ENCODE data around the gene EFCAB5. TPM values are rescaled to one million over a fixed set of nuclear protein-coding genes. Genes with fewer than 3 reads are reported as not detected.

EFCAB5 gene
- total RNA-seq, 2 experiments from 2014 or later, result 0.54 to 0.81 TPM

DNA sequence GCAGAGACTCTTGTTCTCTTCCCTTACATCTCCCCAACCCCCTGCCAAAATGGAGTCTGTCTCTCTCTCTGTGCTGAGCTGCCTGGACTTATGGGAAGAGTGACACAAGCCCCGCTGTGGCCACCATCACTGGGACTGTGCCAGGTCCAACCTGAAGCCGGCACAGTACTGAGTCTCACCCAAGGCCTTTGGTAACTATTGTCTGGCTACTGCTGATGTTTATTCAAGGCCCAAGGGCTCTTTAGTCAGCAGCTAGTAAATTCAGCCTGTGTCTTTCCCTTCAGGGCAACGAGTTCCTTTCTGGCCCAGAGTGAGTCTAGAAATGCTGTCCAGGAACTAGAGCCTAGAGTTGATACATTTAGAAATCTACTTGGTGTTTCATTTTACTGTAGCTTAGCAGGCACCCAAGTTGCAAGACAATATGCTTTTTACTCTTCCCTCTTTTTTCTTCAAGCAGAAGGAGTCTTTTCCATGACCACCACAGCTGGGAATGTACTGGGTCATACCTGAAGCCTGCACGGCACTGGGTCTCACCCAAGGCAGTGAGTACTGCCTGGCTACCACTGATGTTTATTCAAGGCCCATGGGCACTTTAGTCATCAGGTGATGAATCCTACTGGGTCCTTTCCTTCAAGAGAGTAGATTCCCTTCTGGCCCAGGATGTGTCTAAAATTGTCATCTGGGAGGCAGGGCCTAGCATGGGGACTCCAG is 17.7 kb downstream of the EFCAB5 start:
- intact Hi-C loops (cut with micrococcal nuclease), result no loop called here
- peaks cover 14% of the 10 kb centered on the region for H3K9me3 Mint-ChIP-seq
- CTCF ChIA-PET, result interaction anchor here (1.1 kb wide), 1 partner anchor 20 kb away, joined by 3 read pairs; no protein-coding TSS in a partner anchor
- no peak overlapping the region for H3K4me3 Mint-ChIP-seq
- ATAC-seq (no peak), DNase-seq (no peak)
- no peaks in the 10 kb centered on the region for H3K27me3 Mint-ChIP-seq
- no peaks in the 10 kb centered on the region for H3K4me1 Mint-ChIP-seq (ENCODE audit: low read depth)
- POLR2A ChIA-PET, result no interaction called here
- H3K27ac Mint-ChIP-seq, result no peak overlapping the region
- TF ChIP-seq, protein P1, sequence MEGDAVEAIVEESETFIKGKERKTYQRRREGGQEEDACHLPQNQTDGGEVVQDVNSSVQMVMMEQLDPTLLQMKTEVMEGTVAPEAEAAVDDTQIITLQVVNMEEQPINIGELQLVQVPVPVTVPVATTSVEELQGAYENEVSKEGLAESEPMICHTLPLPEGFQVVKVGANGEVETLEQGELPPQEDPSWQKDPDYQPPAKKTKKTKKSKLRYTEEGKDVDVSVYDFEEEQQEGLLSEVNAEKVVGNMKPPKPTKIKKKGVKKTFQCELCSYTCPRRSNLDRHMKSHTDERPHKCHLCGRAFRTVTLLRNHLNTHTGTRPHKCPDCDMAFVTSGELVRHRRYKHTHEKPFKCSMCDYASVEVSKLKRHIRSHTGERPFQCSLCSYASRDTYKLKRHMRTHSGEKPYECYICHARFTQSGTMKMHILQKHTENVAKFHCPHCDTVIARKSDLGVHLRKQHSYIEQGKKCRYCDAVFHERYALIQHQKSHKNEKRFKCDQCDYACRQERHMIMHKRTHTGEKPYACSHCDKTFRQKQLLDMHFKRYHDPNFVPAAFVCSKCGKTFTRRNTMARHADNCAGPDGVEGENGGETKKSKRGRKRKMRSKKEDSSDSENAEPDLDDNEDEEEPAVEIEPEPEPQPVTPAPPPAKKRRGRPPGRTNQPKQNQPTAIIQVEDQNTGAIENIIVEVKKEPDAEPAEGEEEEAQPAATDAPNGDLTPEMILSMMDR (IDR thresholded peaks at IDR 0.05), result no peak
- H3K36me3 Mint-ChIP-seq (ENCODE audit: low read depth), result no peaks in the 10 kb centered on the region

DNA sequence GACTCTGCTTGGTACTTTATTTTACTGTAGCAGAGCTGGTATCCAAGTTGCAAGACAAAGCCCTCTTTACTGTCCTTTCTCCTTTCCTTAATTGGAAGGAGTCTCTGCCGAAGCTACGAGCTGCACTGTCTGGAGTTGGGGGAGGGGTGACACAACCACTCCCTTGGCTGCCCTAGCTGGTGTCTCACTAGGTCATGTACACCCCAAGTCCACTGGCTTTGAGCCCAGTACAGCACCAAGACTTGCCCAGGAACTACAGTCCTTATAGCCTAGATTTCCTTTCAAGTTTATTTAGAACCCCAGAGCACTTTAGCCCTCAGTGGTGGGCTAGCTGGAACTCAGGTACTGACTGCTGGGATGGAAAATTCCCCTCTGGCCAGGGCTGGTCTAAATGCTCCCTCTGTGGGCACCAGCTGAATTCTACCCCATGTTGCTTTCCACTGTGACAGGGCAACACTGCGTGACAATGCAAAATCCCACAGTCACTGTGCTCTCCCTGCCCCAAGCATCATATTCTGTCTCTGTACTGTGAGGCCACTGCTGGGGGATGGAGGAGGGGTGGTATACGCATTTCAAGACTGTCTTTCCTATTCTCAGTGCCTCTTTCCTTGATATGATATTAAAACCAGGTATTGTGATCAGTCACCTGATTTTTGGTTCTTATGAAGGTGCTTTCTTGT is 18.4 kb downstream of the EFCAB5 start:
- Mint-ChIP-seq H3K4me1 (ENCODE audit: low read depth) (no peaks in the 10 kb centered on the region), H3K4me3 (no peak overlapping the region), H3K36me3 (ENCODE audit: low read depth) (no peaks in the 10 kb centered on the region), H3K27ac (no peak overlapping the region), H3K9me3 (peaks cover 16% of the 10 kb centered on the region), H3K27me3 (no peaks in the 10 kb centered on the region)
- POLR2A ChIA-PET, result no interaction called here
- TF ChIP-seq, protein P1 (IDR thresholded peaks at IDR 0.05), result no peak
- intact Hi-C loops (cut with micrococcal nuclease), result no loop called here
- DNase-seq (no peak), ATAC-seq (no peak)
- CTCF ChIA-PET, result interaction anchor here (1.1 kb wide), 1 partner anchor 20 kb away, joined by 3 read pairs; no protein-coding TSS in a partner anchor

DNA sequence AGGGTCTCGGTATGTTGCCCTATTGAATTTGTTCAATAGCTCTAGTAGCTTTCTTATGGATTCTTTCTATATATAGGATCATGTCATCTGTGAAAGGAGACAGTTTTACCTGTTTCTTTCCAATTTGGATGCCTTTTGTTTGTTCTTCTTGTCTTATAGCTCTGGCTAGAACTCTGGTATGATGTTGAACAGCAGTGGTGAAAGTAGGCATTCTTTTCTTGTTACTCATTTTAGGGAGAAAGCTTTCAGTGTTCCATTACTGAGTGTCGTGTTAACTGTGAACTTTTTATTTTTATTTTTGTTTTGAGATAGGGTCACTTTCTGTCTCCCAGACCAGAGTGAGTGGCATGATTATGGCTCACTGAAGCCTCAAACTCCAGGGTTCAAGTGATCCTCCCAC is 21.2 kb downstream of the EFCAB5 start:
- Mint-ChIP-seq H3K36me3 (ENCODE audit: low read depth) (peaks cover 2% of the 10 kb centered on the region), H3K4me1 (ENCODE audit: low read depth) (no peaks in the 10 kb centered on the region), H3K27me3 (no peaks in the 10 kb centered on the region), H3K27ac (no peak overlapping the region), H3K9me3 (peaks cover 11% of the 10 kb centered on the region), H3K4me3 (no peak overlapping the region)
- POLR2A ChIA-PET, result no interaction called here
- DNase-seq (no peak), ATAC-seq (no peak)
- CTCF ChIA-PET, result interaction anchor here (0.7 to 1.3 kb wide), 2 partner anchors 37 to 160 kb away, joined by 3 to 4 read pairs; no protein-coding TSS in a partner anchor
- intact Hi-C loops (cut with micrococcal nuclease), result no loop called here
- TF ChIP-seq, protein P1 (IDR thresholded peaks at IDR 0.05), result no peak

DNA sequence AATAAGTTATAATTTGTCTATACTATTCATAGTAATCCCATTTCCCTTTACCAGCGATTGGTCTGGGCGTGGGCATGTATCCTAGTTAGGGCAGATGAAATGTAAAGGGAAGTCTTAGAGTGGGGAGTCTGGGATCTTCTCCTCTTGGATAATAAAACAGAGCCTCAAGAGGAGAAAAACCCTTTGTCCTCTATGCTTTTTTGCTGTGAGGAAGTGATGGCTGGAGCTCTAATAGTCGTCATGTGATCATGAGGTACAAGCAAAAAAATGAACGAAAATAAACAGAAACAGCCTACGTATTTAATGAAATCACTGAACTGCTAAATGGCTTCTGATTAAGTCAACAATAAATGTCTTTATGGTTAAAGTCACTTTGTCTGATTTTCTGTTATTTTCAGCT is 26.8 kb downstream of the EFCAB5 start:
- no peak overlapping the region for H3K27ac Mint-ChIP-seq
- no peak for DNase-seq
- intact Hi-C loops (cut with micrococcal nuclease), result no loop called here
- ChIA-PET CTCF (no interaction called here), POLR2A (interaction anchor here (1.4 kb wide), 1 partner anchor 11 kb away, joined by 3 read pairs; no protein-coding TSS in a partner anchor)
- peaks cover 9% of the 10 kb centered on the region for H3K9me3 Mint-ChIP-seq
- TF ChIP-seq, protein P1 (IDR thresholded peaks at IDR 0.05), result no peak
- no peaks in the 10 kb centered on the region for H3K27me3 Mint-ChIP-seq
- no peak for ATAC-seq
- H3K4me1 Mint-ChIP-seq (ENCODE audit: low read depth), result no peaks in the 10 kb centered on the region
- no peak overlapping the region for H3K4me3 Mint-ChIP-seq
- peaks cover 2% of the 10 kb centered on the region for H3K36me3 Mint-ChIP-seq (ENCODE audit: low read depth)

DNA sequence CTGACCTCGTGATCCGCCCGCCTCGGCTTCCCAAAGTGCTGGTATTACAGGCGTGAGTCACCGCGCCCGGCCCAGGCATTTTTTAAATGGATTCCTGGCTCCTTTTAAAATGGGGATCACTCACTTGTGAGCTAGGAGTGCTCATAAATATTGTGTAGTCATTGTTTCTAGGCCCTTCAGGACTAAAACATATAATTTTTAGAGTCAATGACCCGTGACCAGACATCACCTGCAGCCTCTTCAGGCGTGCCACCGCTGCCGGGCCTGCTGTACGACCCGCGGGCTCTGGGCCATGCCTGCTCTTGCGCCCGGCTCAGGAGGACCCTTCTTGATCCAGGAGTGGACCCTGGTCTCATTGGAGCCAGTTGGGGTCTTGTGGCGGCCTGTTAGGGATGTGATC is 30.8 kb downstream of the EFCAB5 start:
- ChIA-PET CTCF (no interaction called here), POLR2A (no interaction called here)
- Mint-ChIP-seq H3K27ac (no peak overlapping the region), H3K4me1 (ENCODE audit: low read depth) (no peaks in the 10 kb centered on the region), H3K27me3 (no peaks in the 10 kb centered on the region), H3K4me3 (no peak overlapping the region), H3K36me3 (ENCODE audit: low read depth) (no peaks in the 10 kb centered on the region), H3K9me3 (no peaks in the 10 kb centered on the region)
- DNase-seq (no peak), ATAC-seq (no peak)
- intact Hi-C loops (cut with micrococcal nuclease), result no loop called here
- TF ChIP-seq, protein P1 (IDR thresholded peaks at IDR 0.05), result no peak

All from activated CD8-positive, alpha-beta T cell treated with anti-CD3 and anti-CD28 coated beads for 36 hours (primary cell).